ENCODE measurements around the gene PXDN.

- TF ChIP-seq, protein P1, sequence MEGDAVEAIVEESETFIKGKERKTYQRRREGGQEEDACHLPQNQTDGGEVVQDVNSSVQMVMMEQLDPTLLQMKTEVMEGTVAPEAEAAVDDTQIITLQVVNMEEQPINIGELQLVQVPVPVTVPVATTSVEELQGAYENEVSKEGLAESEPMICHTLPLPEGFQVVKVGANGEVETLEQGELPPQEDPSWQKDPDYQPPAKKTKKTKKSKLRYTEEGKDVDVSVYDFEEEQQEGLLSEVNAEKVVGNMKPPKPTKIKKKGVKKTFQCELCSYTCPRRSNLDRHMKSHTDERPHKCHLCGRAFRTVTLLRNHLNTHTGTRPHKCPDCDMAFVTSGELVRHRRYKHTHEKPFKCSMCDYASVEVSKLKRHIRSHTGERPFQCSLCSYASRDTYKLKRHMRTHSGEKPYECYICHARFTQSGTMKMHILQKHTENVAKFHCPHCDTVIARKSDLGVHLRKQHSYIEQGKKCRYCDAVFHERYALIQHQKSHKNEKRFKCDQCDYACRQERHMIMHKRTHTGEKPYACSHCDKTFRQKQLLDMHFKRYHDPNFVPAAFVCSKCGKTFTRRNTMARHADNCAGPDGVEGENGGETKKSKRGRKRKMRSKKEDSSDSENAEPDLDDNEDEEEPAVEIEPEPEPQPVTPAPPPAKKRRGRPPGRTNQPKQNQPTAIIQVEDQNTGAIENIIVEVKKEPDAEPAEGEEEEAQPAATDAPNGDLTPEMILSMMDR (IDR thresholded peaks at IDR 0.05), result no peak
- TF ChIP-seq POLR2AphosphoS5 (IDR thresholded peaks at IDR 0.05) (no peak), POLR2A (IDR thresholded peaks at IDR 0.05) (no peak)
Measured at GRCh38 chr2:1688859-1689258, 55.5 kb downstream of the PXDN start.
